ENCODE measurements around the gene IFNAR1. TPM values are rescaled to one million over a fixed set of nuclear protein-coding genes. Genes with fewer than 3 reads are reported as not detected.

The IFNAR1 gene
- total and polyA plus RNA-seq, 2 of the 8 experiments (the other 6 are each of a cell fraction or from before 2014, with no cell fraction given): 3.1 to 17.1 TPM

- no peak for TF ChIP-seq CHD7 (IDR thresholded peaks at IDR 0.05; ENCODE audit: insufficient replicate concordance, low read length)
- no peak for TF ChIP-seq TBP (IDR thresholded peaks at IDR 0.05; ENCODE audit: low read depth, low read length)
- TF ChIP-seq RAD21 (IDR thresholded peaks at IDR 0.05 in 1 of 2, conservative IDR thresholded peaks at IDR 0.05 in 1 of 2; ENCODE audit: low read depth in 2 of 2, low read length in 2 of 2): no peak
- no peak for TF ChIP-seq SIRT6 (IDR thresholded peaks at IDR 0.05; ENCODE audit: low read length)
- no peak for TF ChIP-seq ZNF274 (IDR thresholded peaks at IDR 0.05; ENCODE audit: borderline replicate concordance, extremely low read depth, low read length)
- no peak for TF ChIP-seq USF2 (IDR thresholded peaks at IDR 0.05; ENCODE audit: low read length)
- no peak for TF ChIP-seq TAF7 (optimal IDR thresholded peaks at IDR 0.05; ENCODE audit: borderline replicate concordance, low read depth, low read length)
- no peak for TF ChIP-seq NANOG (IDR thresholded peaks at IDR 0.05; ENCODE audit: insufficient read depth, low read depth, low read length, poor library complexity, severe bottlenecking)
- TF ChIP-seq EZH2 (IDR thresholded peaks at IDR 0.05; ENCODE audit: low read depth, low read length, severe bottlenecking): no peak
- no peak for TF ChIP-seq CBX8 (IDR thresholded peaks at IDR 0.05; ENCODE audit: borderline replicate concordance, low read depth, low read length)
Observed at GRCh38 chr21:33317145-33317544, 7.6 kb upstream of the IFNAR1 start (continued).
